GM19043 (cell line): ENCODE measurements around the gene YARS1.

Experiments
- ATAC-seq: cut with Tn5 transposase; IDR thresholded peaks from one replicate; pipeline ENCODE4 v1.9.1; 2021; ENCODE audit warnings: low read depth; ENCODE audit not compliant: unreplicated experiment

YARS1 gene

GRCh38 chr1:32782086-32782485 lies 35.1 kb downstream of the YARS1 start:
- ATAC-seq = no peak

GRCh38 chr1:32780628-32781234 lies 36.4 kb downstream of the YARS1 start:
- ATAC-seq = no peak

GRCh38 chr1:32780005-32780404 lies 37.2 kb downstream of the YARS1 start:
- no peak for ATAC-seq

- ATAC-seq = no peak
These were observed 37.9 kb downstream of the YARS1 start for GRCh38 chr1:32779242-32779641.

GRCh38 chr1:32775640-32776337 lies 41.4 kb downstream of the YARS1 start:
- no peak for ATAC-seq

GRCh38 chr1:32774950-32775634 lies 42.1 kb downstream of the YARS1 start:
- no peak for ATAC-seq

GRCh38 chr1:32774464-32774808 lies 42.7 kb downstream of the YARS1 start:
- no peak for ATAC-seq

- no peak for ATAC-seq
These were observed 43.2 kb downstream of the YARS1 start for GRCh38 chr1:32773764-32774463.

GRCh38 chr1:32773018-32773763 lies 44.0 kb downstream of the YARS1 start:
- no peak for ATAC-seq

- ATAC-seq = no peak
These were observed 44.7 kb downstream of the YARS1 start for GRCh38 chr1:32772281-32773017.

- no peak for ATAC-seq
These were observed 45.4 kb downstream of the YARS1 start for GRCh38 chr1:32771561-32772280.

- ATAC-seq = no peak
These were observed 46.2 kb downstream of the YARS1 start for GRCh38 chr1:32770741-32771548.

- ATAC-seq = no peak
These were observed 46.9 kb downstream of the YARS1 start for GRCh38 chr1:32770221-32770731.

- ATAC-seq = no peak
These were observed 47.5 kb downstream of the YARS1 start for GRCh38 chr1:32769524-32770220.

- ATAC-seq = no peak
These were observed 48.9 kb downstream of the YARS1 start for GRCh38 chr1:32768110-32768850.

GRCh38 chr1:32767641-32768040 lies 49.5 kb downstream of the YARS1 start:
- no peak for ATAC-seq

GRCh38 chr1:32767156-32767555 lies 50.0 kb downstream of the YARS1 start:
- ATAC-seq = no peak
